Stimulated activated CD8-positive, alpha-beta memory T cell treated with anti-CD3 and anti-CD28 coated beads, Interleukin-15, amount 100 ng/mL, for 4 hours (primary cell): ENCODE data around the gene RADIL.

Source experiments
- DNase-seq, 2 donors: peaks; one replicate each; pipeline ENCODE4 v3.0.0-alpha.2; 2020; ENCODE audit warnings: low read depth in 2 of 2

Gene RADIL

DNA sequence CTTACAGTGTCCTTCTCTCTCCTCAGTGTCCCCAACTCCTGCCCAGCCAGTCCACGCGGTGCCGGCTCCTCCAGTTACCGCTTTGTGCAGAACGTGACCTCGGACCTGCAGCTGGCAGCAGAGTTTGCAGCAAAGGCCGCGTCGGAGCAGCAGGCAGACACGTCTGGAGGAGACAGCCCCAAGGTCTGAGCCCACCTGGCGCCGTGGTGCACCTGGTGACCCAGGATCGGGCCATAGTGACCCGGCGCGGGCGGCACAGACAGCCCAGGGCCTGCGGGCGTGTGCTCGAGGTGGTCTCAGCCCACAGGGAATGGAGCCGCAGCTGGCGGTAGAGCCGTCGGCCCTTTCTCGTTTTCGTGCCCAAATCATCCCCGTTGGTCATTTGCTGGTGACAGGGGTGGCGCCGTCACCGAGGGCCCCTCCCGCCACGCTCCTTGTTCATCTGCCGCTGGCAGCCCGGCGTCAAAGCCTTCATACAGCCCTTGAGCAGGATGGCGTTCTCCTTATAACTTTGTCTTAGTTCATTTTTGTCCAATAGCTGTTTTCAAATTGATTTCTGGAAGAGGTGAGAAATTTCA is 129.0 kb downstream of the RADIL start:
- no peak for DNase-seq

DNA sequence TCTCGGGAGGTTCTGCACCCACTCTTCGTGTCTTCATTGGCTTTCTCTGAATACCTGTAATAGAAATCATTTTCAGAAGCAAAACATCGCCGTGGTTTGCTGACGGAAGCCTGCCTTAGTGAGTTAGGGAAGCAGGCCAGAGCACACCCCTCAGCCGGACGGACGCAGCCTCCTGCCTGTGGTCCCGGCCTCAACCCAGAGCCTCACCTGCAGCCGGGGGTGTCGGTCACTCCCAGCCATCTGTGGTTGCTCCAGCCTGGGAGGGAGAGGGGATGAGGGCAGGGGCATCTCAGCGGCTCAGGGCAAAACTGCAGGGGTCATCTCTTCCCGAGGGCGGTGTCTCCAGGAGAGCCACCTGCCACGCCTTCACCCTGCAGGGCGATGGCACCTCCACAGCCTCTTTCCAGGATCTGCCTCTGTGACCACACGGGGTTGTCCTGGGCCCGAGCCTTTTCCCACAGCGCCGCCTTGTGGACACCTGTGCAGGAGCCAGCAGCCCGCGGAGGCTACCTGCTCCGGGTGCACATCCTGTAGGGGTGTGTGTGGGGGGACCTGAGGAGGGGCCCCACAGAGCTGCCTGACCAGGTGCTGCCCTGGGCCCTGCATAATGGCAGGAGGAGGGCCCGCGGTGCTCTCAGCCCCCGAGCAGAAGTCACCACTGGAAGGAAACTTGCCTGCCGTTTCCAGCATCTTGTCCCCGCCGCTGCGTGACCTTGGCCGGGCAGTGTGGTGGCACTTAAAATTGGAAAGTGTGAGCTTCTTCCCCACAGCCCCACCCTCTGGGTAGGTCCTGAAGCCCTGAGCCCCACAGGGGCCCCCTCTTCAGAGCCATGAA is 129.7 kb downstream of the RADIL start:
- DNase-seq = peak; percentile 54 to 65

DNA sequence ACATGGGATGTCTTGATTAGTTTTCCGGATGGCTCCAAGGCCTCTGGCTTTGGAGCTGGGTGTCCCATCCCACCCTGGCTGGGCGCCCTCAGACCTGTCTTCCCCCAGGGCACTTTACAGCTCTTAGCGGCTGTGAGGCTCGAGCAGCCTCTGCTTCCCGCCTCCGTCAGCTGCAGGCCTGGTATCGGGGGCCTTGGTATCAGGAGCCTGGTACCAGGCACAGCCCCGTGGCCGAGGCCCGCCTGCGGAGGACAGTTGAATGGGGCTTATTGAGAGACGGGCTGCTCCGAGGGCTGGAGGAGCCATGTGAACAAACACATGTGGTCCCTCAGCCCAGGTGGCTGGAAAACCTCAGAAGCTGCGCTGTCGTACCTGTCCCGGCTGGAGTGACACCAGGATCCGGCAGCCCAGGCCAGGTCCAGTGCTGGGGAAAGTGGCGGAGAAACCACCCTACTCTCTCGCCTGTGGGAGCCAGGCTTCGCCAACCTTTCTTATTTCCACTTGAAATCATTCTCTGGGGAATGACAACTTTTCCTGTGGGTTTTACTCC is 132.0 kb downstream of the RADIL start:
- no peak for DNase-seq

DNA sequence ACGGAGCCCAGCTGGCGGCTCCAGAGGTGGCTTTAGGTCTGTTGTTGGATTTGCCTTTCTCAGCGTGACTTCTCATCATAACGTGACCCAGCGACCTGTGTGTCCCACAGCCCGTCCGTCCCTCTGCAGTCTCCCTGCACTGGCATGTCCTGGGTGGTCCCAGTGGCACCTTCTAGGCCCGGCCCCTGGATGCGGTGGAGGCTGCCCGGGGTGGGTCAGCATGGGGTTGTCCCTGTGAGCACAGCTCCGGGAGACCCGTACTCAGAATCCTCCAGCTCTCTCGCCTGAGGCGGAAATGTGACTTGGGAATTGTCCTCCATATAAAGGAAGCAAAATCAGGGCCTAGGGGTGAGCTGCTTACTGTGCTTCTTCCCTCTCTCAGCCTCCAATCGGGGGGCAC is 133.7 kb downstream of the RADIL start:
- no peak for DNase-seq

DNA sequence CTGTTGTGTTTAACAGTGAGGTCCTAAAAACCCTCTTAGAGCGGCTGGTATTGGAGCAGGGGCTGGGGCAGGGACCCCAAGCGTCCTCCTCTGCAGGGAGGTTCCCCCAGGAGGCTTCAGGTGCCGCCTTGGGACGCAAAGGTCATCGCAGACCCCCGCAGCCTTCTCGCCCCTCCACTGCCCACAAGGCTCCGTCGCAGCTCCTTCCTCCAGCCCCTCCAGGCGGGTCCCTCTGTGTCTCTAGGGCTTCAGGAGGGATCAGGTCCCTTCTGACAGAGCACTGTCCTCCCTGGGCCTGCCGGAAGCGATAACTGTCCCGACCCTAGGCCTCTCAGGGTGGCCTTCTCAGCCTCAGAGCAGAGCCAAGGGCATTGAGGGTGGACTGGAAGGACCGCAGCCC is 134.2 kb downstream of the RADIL start:
- DNase-seq = no peak
